ENCODE data around the gene CD300LF. TPM values are rescaled to one million over a fixed set of nuclear protein-coding genes. Genes with fewer than 3 reads are reported as not detected.

Gene CD300LF
- total and polyA plus RNA-seq, 9 of the 15 experiments (the other 6 are each of a cell fraction or from before 2014, with no cell fraction given), result not detected

GRCh38 chr17:74644419-74644818 lies 68.3 kb downstream of the CD300LF start:
- ATAC-seq, result no peak
- Histone ChIP-seq H3K4me1 (replicated peaks in 1 of 2; ENCODE audit: control insufficient read depth in 2 of 2, insufficient read depth in 2 of 2, low read length in 2 of 2) (no peaks in the 10 kb centered on the region), H3K27me3 (ENCODE audit: control insufficient read depth in 2 of 2, insufficient read depth in 2 of 2, low read length in 2 of 2) (peaks cover 11 to 36% of the 10 kb centered on the region in 2 experiments; a peak in 4 of 5 replicates), H4K20me1 (replicated peaks; ENCODE audit: control insufficient read depth, insufficient read depth, low read length) (no peaks in the 10 kb centered on the region), H3K4me2 (ENCODE audit: insufficient read depth, low read length) (no peak overlapping the region), H3K27ac (ENCODE audit: extremely low read depth, low read depth, low read length) (no peak overlapping the region), H3K9ac (ENCODE audit: insufficient read depth in 1 of 2, low read depth in 2 of 2, low read length in 2 of 2) (no peak overlapping the region), H3K4me3 (no peak overlapping the region), H3K36me3 (ENCODE audit: control insufficient read depth, insufficient read depth, low read length) (no peaks in the 10 kb centered on the region), H3K79me2 (ENCODE audit: control insufficient read depth, insufficient read depth, low read length) (no peaks in the 10 kb centered on the region), H2AFZ (ENCODE audit: low read depth, low read length) (no peak overlapping the region), H3K9me3 (replicated peaks; ENCODE audit: control insufficient read depth, insufficient read depth, low read depth, low read length) (no peaks in the 10 kb centered on the region), H3K9me1 (ENCODE audit: control insufficient read depth, insufficient read depth, low read length) (no peaks in the 10 kb centered on the region)
- no peak for FAIRE-seq
- ChIA-PET CTCF (ENCODE audit: low intra/inter-chr PET ratio) (no interaction called here), POLR2A (no interaction called here)
- BruUV-seq (replicated peaks), result no TSS peak
- intact Hi-C loops (cut with micrococcal nuclease), result no loop called here
- TF ChIP-seq NFIX (CRISPR knock-in tag; IDR thresholded peaks at IDR 0.05; ENCODE audit: low read depth), result no peak
- TF ChIP-seq HLTF (IDR thresholded peaks at IDR 0.05), result no peak
- TF ChIP-seq JUN (IDR thresholded peaks at IDR 0.05; ENCODE audit: borderline replicate concordance, low read depth, low read length), result no peak
- no peak for TF ChIP-seq JUN (CRISPR knock-in tag; IDR thresholded peaks at IDR 0.05; ENCODE audit: borderline replicate concordance)
- no peak for TF ChIP-seq ZC3H11A (IDR thresholded peaks at IDR 0.05; ENCODE audit: low read depth, low read length)
- no peak for TF ChIP-seq HNRNPH1 (optimal IDR thresholded peaks at IDR 0.05; ENCODE audit: low read depth, low read length)
- TF ChIP-seq MYNN (IDR thresholded peaks at IDR 0.05), result no peak
- TF ChIP-seq MYNN (CRISPR knock-in tag; IDR thresholded peaks at IDR 0.05), result no peak
- TF ChIP-seq ZNF124 (CRISPR knock-in tag; IDR thresholded peaks at IDR 0.05), result no peak
- TF ChIP-seq SRSF9 (IDR thresholded peaks at IDR 0.05; ENCODE audit: borderline replicate concordance, low read depth, low read length), result no peak
- no peak for TF ChIP-seq ESRRA (IDR thresholded peaks at IDR 0.05; ENCODE audit: borderline replicate concordance, low read depth)
- TF ChIP-seq SIN3A (IDR thresholded peaks at IDR 0.05; ENCODE audit: borderline replicate concordance in 2 of 2, control insufficient read depth in 1 of 2, low read depth in 2 of 2, low read length in 2 of 2), result no peak
- TF ChIP-seq ARID3A (IDR thresholded peaks at IDR 0.05; ENCODE audit: borderline replicate concordance, low read depth, low read length), result no peak
- in situ Hi-C loops (cut with MboI), result no loop called here
- 0% methylated on average over 2 of the region's 2 CpGs for WGBS (ENCODE audit: insufficient coverage, low coverage, missing lambda C conversion rate)
- no peak for DNase-seq (ENCODE audit: extremely low read depth in 1 of 4, low spot score in 3 of 4)

Small RNAs within 50 kb of the gene (microRNA-seq; reads per million reads assigned to microRNA genes)
- 2.5 reads per million, percentile 31 among the genes with 10 or more reads in this experiment for gene MIR3615 (ENCODE audit: borderline microRNAs expressed)

Other genes starting within 250 kb of the CD300LF start
Only the 7 nearest of the 15 such genes appear.
- gene CD300H, start 145.4 kb downstream of the CD300LF start, total RNA-seq (2014; rRNA removed), result not detected in 2 replicates
- not detected in 2 replicates for gene CD300H, start 145.4 kb downstream of the CD300LF start, total RNA-seq (2014; rRNA removed; fragmentation: Illumina TruSeq; extraction: Trizol)
- not detected in 2 replicates for gene CD300H, start 145.4 kb downstream of the CD300LF start, total RNA-seq (2015; rRNA removed; fragmentation: Illumina TruSeq; extraction: Trizol)
- gene CD300H, start 145.4 kb downstream of the CD300LF start, total RNA-seq (2021), result not detected in 2 replicates
- not detected in 2 replicates for gene CD300H, start 145.4 kb downstream of the CD300LF start, polyA plus RNA-seq (2011; rRNA removed)
- not detected in 2 replicates for gene CD300H, start 145.4 kb downstream of the CD300LF start, polyA plus RNA-seq (2014; fragmentation: Illumina TruSeq; extraction: Trizol)
- gene CD300H, start 145.4 kb downstream of the CD300LF start, polyA plus RNA-seq (2014; fragmentation: Nextera tagmentation; extraction: Ambion mirVana), result not detected
- gene CD300H, start 145.4 kb downstream of the CD300LF start, polyA plus RNA-seq (2014; rRNA removed), result not detected in 2 replicates
- not detected in 2 replicates for gene CD300LD, start 120.6 kb downstream of the CD300LF start, total RNA-seq (2014; rRNA removed)
- not detected in 2 replicates for gene CD300LD, start 120.6 kb downstream of the CD300LF start, total RNA-seq (2014; rRNA removed; fragmentation: Illumina TruSeq; extraction: Trizol)
- gene CD300LD, start 120.6 kb downstream of the CD300LF start, total RNA-seq (2015; rRNA removed; fragmentation: Illumina TruSeq; extraction: Trizol), result not detected in 2 replicates
- gene CD300LD, start 120.6 kb downstream of the CD300LF start, total RNA-seq (2021), result not detected in 2 replicates
- not detected in 2 replicates for gene CD300LD, start 120.6 kb downstream of the CD300LF start, polyA plus RNA-seq (2011; rRNA removed)
- gene CD300LD, start 120.6 kb downstream of the CD300LF start, polyA plus RNA-seq (2014; fragmentation: Illumina TruSeq; extraction: Trizol), result not detected in 2 replicates
- not detected for gene CD300LD, start 120.6 kb downstream of the CD300LF start, polyA plus RNA-seq (2014; fragmentation: Nextera tagmentation; extraction: Ambion mirVana)
- gene CD300LD, start 120.6 kb downstream of the CD300LF start, polyA plus RNA-seq (2014; rRNA removed), result not detected in 2 replicates
- not detected in 2 replicates for gene CD300E, start 89.2 kb downstream of the CD300LF start, total RNA-seq (2014; rRNA removed)
- not detected in 2 replicates for gene CD300E, start 89.2 kb downstream of the CD300LF start, total RNA-seq (2014; rRNA removed; fragmentation: Illumina TruSeq; extraction: Trizol)
- gene CD300E, start 89.2 kb downstream of the CD300LF start, total RNA-seq (2015; rRNA removed; fragmentation: Illumina TruSeq; extraction: Trizol), result not detected in 2 replicates
- not detected in 2 replicates for gene CD300E, start 89.2 kb downstream of the CD300LF start, total RNA-seq (2021)
- not detected in 2 replicates for gene CD300E, start 89.2 kb downstream of the CD300LF start, polyA plus RNA-seq (2011; rRNA removed)
- not detected in 2 replicates for gene CD300E, start 89.2 kb downstream of the CD300LF start, polyA plus RNA-seq (2014; fragmentation: Illumina TruSeq; extraction: Trizol)
- not detected for gene CD300E, start 89.2 kb downstream of the CD300LF start, polyA plus RNA-seq (2014; fragmentation: Nextera tagmentation; extraction: Ambion mirVana)
- gene CD300E, start 89.2 kb downstream of the CD300LF start, polyA plus RNA-seq (2014; rRNA removed), result not detected in 2 replicates
- gene RAB37, start 24.3 kb upstream of the CD300LF start, total RNA-seq (2014; rRNA removed), result not detected in 2 replicates
- not detected in 2 replicates for gene RAB37, start 24.3 kb upstream of the CD300LF start, total RNA-seq (2014; rRNA removed; fragmentation: Illumina TruSeq; extraction: Trizol)
- gene RAB37, start 24.3 kb upstream of the CD300LF start, total RNA-seq (2015; rRNA removed; fragmentation: Illumina TruSeq; extraction: Trizol), result 0.11 and 0.23 TPM in 2 replicates
- 0.27 TPM in 1 of 2 replicates, not detected in the other for gene RAB37, start 24.3 kb upstream of the CD300LF start, total RNA-seq (2021)
- gene RAB37, start 24.3 kb upstream of the CD300LF start, polyA plus RNA-seq (2011; rRNA removed), result 0.03 and 0.21 TPM in 2 replicates
- 0.04 and 0.12 TPM in 2 replicates for gene RAB37, start 24.3 kb upstream of the CD300LF start, polyA plus RNA-seq (2014; fragmentation: Illumina TruSeq; extraction: Trizol)
- under 1 TPM in 1 of 2 experiments, not detected in 1; 0.03 TPM for gene RAB37, start 24.3 kb upstream of the CD300LF start, polyA plus RNA-seq (2014; fragmentation: Nextera tagmentation; extraction: Ambion mirVana)
- not detected in 2 replicates for gene RAB37, start 24.3 kb upstream of the CD300LF start, polyA plus RNA-seq (2014; rRNA removed)
- 35.5 and 51.8 TPM in 2 replicates for gene NHERF1, start 35.7 kb upstream of the CD300LF start, total RNA-seq (2014; rRNA removed)
- 23.8 and 30.5 TPM in 2 replicates for gene NHERF1, start 35.7 kb upstream of the CD300LF start, total RNA-seq (2014; rRNA removed; fragmentation: Illumina TruSeq; extraction: Trizol)
- 38.9 and 40.2 TPM in 2 replicates for gene NHERF1, start 35.7 kb upstream of the CD300LF start, total RNA-seq (2015; rRNA removed; fragmentation: Illumina TruSeq; extraction: Trizol)
- gene NHERF1, start 35.7 kb upstream of the CD300LF start, total RNA-seq (2021), result 79.9 and 88.0 TPM in 2 replicates
- gene NHERF1, start 35.7 kb upstream of the CD300LF start, polyA plus RNA-seq (2011; rRNA removed), result 36.9 and 45.6 TPM in 2 replicates
- gene NHERF1, start 35.7 kb upstream of the CD300LF start, polyA plus RNA-seq (2014; fragmentation: Illumina TruSeq; extraction: Trizol), result 64.8 and 78.7 TPM in 2 replicates
- gene NHERF1, start 35.7 kb upstream of the CD300LF start, polyA plus RNA-seq (2014; fragmentation: Nextera tagmentation; extraction: Ambion mirVana), result 10 to 100 TPM; 11.4 to 20.6 TPM
- 44.9 and 50.1 TPM in 2 replicates for gene NHERF1, start 35.7 kb upstream of the CD300LF start, polyA plus RNA-seq (2014; rRNA removed)
- 28.8 and 31.9 TPM in 2 replicates for gene NAT9, start 63.4 kb upstream of the CD300LF start, total RNA-seq (2014; rRNA removed)
- 28.3 and 42.2 TPM in 2 replicates for gene NAT9, start 63.4 kb upstream of the CD300LF start, total RNA-seq (2014; rRNA removed; fragmentation: Illumina TruSeq; extraction: Trizol)
- gene NAT9, start 63.4 kb upstream of the CD300LF start, total RNA-seq (2015; rRNA removed; fragmentation: Illumina TruSeq; extraction: Trizol), result 39.4 and 40.8 TPM in 2 replicates
- 56.8 and 63.6 TPM in 2 replicates for gene NAT9, start 63.4 kb upstream of the CD300LF start, total RNA-seq (2021)
- gene NAT9, start 63.4 kb upstream of the CD300LF start, polyA plus RNA-seq (2011; rRNA removed), result 42.4 and 52.0 TPM in 2 replicates
- 37.1 and 39.9 TPM in 2 replicates for gene NAT9, start 63.4 kb upstream of the CD300LF start, polyA plus RNA-seq (2014; fragmentation: Illumina TruSeq; extraction: Trizol)
- 1 to 10 TPM; 4.2 to 5.9 TPM for gene NAT9, start 63.4 kb upstream of the CD300LF start, polyA plus RNA-seq (2014; fragmentation: Nextera tagmentation; extraction: Ambion mirVana)
- 59.9 and 63.8 TPM in 2 replicates for gene NAT9, start 63.4 kb upstream of the CD300LF start, polyA plus RNA-seq (2014; rRNA removed)
- under 0.01 and 0.16 TPM in 2 replicates for gene GRIN2C, start 147.0 kb upstream of the CD300LF start, total RNA-seq (2014; rRNA removed)
- 0.03 and 0.04 TPM in 2 replicates for gene GRIN2C, start 147.0 kb upstream of the CD300LF start, total RNA-seq (2014; rRNA removed; fragmentation: Illumina TruSeq; extraction: Trizol)
- gene GRIN2C, start 147.0 kb upstream of the CD300LF start, total RNA-seq (2015; rRNA removed; fragmentation: Illumina TruSeq; extraction: Trizol), result 0.07 and 0.08 TPM in 2 replicates
- gene GRIN2C, start 147.0 kb upstream of the CD300LF start, total RNA-seq (2021), result 0.33 and 0.40 TPM in 2 replicates
- gene GRIN2C, start 147.0 kb upstream of the CD300LF start, polyA plus RNA-seq (2011; rRNA removed), result 0.08 and 0.10 TPM in 2 replicates
- gene GRIN2C, start 147.0 kb upstream of the CD300LF start, polyA plus RNA-seq (2014; fragmentation: Illumina TruSeq; extraction: Trizol), result 0.10 TPM in 1 of 2 replicates, not detected in the other
- gene GRIN2C, start 147.0 kb upstream of the CD300LF start, polyA plus RNA-seq (2014; fragmentation: Nextera tagmentation; extraction: Ambion mirVana), result not detected
- 0.08 and 0.20 TPM in 2 replicates for gene GRIN2C, start 147.0 kb upstream of the CD300LF start, polyA plus RNA-seq (2014; rRNA removed)

Measured in K562 (cell line).